Measurements from ENCODE around the gene ARHGEF37.
"Not testable (repeated sequence)": the region's sequence is repeated elsewhere in the genome, so short reads cannot be mapped to it uniquely, and the experiment has no call there.

ARHGEF37 gene

GRCh38 chr5:149567226-149567625, 14.1 kb upstream of the ARHGEF37 start:
- no peak for DNase-seq

GRCh38 chr5:149572170-149572569, 9.1 kb upstream of the ARHGEF37 start:
- no peak for DNase-seq

DNA sequence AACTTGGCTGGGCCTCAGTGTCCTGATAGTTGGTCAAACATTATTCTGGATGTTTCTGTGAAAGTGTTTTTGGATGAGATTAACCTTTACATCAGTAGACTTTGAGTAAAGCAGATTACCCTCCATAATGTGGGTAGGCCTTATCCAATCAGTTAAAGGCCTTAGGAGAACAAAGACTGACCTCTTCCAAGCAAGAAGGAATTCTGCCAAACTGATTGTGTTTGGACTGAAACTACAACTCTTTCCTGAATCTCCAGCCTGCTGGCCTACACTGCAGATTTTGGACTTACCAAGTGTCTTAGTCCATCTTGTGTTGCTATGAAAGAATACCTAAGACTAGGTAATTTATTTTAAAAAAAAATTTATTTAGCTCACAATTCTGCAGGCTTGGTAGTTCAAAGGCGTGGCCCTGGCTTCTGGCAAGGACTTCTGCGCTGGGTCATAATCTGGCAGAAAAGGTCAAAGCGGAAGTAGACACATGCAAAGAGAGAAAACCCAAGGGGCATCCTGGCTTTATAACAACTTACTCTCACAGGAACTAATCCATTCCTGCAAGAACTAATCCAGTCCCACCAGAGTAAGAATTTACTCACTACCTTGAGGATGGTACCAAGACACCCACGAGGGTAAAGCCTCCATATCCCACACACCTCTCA, 8.6 kb upstream of the ARHGEF37 start:
- peak; percentile 19 for DNase-seq

GRCh38 chr5:149575131-149575530, 6.2 kb upstream of the ARHGEF37 start:
- DNase-seq, result no peak

- no peak for DNase-seq
Observed at GRCh38 chr5:149576021-149576420, 5.3 kb upstream of the ARHGEF37 start.

DNA sequence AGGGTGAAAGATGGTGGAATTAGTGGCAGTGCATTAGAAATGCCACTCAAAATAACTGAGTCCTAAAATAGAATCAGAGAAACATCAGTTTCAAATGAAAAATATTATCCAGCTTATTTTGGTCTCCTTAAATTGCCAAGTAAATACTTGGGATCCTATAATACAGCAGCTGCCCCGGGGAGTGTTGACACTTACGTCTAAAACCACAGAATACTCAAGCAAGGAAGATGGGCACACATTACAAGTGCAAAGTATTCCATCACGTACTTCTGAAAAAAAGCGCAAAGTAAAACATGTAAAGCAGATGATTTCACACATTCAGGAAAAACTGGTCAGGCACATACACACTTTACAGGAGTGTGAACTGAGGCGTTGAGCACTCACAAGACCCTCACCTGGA, 2.4 kb upstream of the ARHGEF37 start:
- DNase-seq, result no peak

DNA sequence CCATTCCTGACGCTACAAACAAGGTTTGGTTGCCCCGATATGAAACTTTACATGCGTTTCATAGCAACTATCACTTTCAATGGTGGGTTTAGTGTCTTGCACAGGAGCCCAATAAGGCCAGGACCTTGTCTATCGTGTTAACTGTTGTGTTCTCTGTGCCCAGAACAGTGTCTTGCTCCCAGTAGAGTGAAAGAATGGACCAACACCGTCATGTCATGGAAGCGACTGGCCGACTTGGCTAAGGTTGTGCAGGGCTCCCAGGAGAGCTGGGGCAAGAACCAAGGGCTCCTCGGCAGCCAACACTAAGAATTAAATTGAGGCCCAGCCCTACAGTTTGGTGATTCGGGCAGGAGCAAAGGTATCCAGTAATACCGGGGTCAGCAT, 498 bp upstream of the ARHGEF37 start:
- DNase-seq, result no peak

DNA sequence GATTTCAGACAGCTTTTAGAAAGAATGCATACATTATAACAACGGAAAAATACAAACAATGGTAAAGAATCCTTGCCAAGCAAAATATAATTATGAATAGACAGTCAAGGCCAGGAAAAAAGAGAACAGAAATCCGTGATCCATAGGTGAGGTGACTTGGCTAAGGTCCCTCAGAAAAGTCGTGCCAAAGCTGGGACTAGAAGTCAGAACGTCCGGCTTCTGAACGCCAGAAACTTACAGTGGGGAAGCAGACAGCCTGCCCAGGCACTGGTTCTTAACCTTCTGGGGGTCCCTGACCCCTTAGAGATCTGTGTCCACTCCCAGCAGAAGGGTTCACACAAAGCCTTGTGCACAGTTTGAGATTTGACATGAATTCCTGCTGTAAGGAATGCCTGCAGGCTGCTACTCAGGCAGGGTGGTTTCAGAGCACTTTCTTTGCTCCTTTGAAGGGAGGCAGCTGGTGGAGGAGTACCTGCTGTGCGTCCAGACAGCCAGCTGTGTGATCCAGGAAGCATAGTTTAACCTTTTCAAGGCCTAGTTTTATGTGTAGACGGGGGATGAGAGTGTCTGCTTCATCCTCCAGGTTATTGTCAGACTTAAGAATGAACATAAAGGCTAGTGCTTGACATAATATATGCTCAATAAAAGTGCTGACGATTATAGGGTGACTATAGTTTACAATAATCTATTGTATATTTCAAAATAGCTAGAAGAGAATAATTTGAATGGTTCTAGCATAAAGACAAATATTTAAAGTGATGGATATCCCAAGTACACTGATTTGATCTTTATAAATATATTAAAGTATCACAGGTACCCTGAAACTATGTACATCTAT, 852 bp downstream of the ARHGEF37 start:
- peak; percentile 19 for DNase-seq

DNA sequence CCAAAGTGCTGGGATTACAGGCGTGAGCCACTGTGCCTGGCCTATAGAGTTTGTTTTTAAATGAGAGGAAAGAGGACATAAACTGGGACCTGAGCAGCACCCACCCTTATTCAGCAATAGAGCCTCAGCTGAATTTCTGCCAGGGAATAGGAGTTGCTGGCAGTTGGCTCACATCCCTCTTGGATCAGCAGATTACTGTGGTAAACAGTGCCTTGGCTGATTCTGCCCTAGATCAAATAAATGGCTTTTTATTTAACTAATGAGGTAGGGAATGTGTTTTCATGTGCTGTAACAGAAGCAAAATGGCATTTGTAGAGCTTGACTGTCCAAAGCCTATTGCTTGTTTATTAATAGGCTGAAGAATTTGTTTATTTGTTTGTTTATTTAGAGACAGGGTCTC, 2.1 kb downstream of the ARHGEF37 start:
- DNase-seq, result no peak

GRCh38 chr5:149584121-149584520, 2.8 kb downstream of the ARHGEF37 start:
- no peak for DNase-seq

DNA sequence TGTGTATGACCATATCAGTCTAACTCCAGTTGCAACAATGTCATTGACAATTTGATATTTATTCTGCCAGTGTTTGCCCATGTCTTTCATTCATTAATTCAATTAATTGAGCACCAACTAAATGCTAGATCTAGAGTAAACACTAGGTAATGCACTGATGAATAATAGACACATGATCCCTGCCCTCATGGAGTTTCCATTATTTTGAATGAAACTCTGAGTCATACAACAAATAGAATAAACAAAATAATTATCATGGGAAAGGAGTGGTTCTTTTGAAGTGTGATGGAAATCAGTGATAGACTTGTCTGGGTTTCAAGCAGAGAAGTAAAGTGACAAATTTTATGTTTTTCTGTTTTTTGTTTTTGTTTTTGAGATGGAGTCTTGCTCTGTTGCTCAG, 4.6 kb downstream of the ARHGEF37 start:
- no peak for DNase-seq

DNA sequence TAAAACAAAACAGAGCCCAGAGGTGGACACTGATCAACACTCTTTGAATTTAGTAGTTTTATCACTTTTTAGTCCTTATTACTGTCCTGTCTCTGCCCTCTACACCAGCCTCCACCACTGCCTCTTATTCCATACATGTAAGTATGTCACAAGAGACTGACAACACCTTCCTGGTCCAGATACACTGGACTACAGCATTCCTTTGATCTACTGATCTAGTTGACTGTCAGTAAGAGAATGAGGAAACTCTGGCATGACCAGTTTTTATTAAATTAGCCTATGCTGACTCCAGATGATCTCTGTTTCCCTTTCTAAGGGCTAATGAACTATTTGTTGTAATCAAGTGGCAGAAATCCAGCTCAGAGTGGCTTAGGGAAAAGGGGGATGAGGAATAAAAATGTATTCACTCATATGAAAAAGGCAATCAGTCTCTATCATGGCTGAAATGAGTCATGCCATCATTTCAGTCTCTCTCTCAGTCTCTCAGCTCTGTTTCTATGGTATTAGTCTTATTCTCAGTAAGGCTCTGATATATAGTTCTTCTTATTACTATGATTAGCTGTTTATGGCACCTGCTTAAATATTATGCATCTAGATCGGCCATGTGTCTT, 5.5 kb downstream of the ARHGEF37 start:
- no peak for DNase-seq

DNA sequence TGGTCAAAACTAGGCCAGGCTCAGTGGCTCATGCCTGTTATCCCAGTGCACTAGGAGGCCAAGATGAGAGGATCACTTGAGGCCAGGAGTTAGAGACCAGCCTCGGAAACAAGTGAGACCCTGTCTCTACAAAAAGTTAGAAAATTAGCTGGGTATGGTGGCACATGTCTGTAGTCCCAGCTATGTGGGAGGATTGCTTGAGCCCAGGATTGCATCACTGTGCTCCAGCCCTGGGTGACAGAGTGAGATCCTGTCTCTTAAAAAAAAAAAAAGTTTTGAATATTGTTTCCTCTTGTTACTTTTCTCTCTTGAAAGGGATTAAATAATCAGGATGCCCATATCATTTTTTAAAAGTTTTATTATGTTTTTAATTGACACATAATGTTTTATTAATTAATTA, 7.6 kb downstream of the ARHGEF37 start:
- DNase-seq, result no peak

- DNase-seq, result no peak
Observed at GRCh38 chr5:149593370-149593769, 12.1 kb downstream of the ARHGEF37 start.

DNA sequence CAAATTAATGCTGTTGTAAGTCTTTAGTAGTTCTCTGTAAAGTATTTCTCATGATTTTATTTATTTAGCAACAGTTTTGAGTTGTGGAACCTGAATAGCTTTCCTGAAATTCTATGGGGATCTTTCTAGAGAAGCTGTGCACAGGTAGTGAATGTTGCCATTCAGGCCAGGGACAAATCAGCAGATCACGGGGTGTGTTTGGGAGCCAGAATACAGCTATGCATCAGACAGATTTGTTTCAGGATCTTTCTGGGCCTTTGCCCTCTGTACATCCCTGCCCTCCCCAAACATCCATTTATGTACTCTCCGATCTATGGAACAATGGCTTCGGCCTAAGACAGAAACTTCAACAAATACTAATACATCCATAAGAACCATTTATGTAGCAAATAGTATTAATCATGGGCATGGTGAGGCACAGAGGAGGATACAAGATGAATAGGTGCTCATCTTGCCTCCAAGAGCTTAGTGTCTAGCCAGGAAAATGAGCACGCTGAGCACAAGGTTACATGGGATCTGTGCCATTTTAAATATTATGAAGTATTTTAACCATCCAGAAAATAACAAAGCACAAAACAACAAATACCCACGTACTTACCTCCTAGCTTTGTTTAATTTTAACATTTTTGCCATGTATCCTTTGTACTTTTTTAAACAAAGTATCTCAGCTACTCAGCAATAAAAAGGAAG, 13.1 kb downstream of the ARHGEF37 start:
- DNase-seq, result no peak

DNA sequence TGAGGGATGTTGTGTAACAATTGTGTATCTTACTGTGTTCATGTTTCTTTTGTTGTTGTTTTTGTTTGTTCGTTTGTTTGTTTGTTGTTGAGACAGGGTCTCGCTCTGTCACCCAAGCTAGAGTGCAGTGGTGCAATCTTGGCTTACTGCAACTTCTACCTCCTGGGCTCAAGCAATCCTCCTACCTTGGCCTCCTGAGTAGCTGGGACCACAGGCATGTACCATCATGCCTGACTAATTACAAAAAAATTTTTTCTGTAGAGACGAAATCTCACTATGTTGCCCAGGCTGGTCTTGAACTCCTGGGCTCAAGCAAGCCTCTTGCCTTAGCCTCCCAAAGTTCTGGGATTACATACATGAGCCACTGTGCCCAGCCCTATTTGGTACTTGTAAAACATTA, 13.8 kb downstream of the ARHGEF37 start:
- not testable (repeated sequence) for DNase-seq

DNA sequence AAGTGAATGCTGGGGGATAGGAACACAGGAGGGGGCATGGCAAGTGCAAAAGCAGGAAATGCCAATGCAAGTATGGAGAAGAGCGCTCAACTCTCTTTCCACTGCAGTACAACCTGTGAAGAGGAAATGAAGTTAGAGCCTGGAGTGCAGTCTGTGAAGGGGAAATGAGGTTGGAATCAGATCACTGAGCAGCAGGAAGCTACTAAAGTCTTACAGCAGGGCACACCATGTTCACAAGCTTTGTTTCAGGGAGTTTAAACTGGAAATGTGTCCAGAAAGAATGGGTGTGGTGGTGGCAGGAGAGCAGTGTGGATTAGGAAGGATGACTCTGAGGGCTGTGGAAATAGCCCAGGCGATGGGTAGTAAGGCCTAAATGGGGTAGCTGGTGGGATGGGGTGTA, 15.4 kb downstream of the ARHGEF37 start:
- DNase-seq, result no peak

GRCh38 chr5:149597618-149598017, 16.3 kb downstream of the ARHGEF37 start:
- no peak for DNase-seq

- DNase-seq, result not testable (repeated sequence)
Observed at GRCh38 chr5:149598234-149598633, 16.9 kb downstream of the ARHGEF37 start.

- DNase-seq, result no peak
Observed at GRCh38 chr5:149598966-149599365, 17.7 kb downstream of the ARHGEF37 start.

GRCh38 chr5:149599375-149599774, 18.1 kb downstream of the ARHGEF37 start:
- DNase-seq, result no peak

DNA sequence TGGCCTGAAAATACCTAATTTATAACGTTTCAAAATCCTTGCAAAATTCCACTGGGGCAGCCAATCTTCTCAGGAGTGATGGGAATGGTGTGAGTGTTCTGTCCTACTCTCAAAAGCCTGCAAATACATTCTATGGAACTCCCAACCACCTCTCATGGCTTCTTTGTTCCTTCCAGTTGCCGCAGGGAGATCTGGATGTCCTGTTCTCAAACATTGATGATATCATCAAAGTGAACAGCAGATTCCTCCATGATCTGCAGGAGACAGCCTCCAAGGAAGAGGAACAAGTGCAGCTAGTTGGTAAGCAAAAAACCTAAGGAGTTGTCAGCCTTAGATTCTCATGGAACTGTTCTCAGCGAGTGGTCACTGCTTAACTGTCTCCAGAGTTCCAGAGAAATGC, 19.6 kb downstream of the ARHGEF37 start:
- DNase-seq, result no peak

- DNase-seq, result no peak
Observed at GRCh38 chr5:149603210-149603609, 21.9 kb downstream of the ARHGEF37 start.

DNA sequence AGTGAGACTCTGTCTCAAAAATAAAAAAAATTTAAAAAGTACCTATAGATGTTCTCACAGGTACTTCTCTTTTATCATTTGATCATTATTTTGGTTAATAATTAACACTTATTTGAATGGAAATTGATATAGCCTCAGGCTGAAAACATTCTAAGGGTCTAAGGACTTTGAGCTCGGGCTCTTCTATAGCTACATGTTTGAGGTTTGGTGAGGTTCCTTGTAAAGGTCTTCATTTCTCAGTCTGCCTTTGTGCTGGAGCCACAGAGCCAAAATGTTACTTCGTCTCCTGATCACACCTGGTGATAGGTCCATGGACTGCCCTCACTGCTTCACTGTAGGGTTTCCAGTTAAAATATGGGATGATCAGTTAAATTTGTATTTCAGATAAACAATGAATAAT, 22.6 kb downstream of the ARHGEF37 start:
- DNase-seq, result no peak

All from NCI-H82 (cell line).